OCI-LY7 (cell line): ENCODE data around the gene LRBA. TPM values are rescaled to one million over a fixed set of nuclear protein-coding genes. Genes with fewer than 3 reads are reported as not detected.

ENCODE experiments used
- BruUV-seq: library from RNA; stranded (reverse); fragments of 400-500 nt; replicated peaks from 2 replicates; lab custom pipeline; 2021; lab: Mats Ljungman, UMichigan
- CTCF ChIA-PET: fragments of 300-600 bp; sonication (Branson Sonifier 250); formaldehyde crosslinking; loops from one replicate; lab custom pipeline; 2022; ENCODE audit warnings: antibody characterized with exemption; ENCODE audit not compliant: unreplicated experiment; lab: Charles Lee
- POLR2A ChIA-PET: fragments of 300-600 bp; sonication (Branson Sonifier 250); formaldehyde crosslinking; loops from one replicate; lab custom pipeline; 2022; ENCODE audit warnings: antibody characterized with exemption; lab: Charles Lee
- DNase-seq: peaks from one replicate; pipeline ENCODE4 v3.0.0-alpha.2; 2015; ENCODE audit warnings: low spot score
- H2AFZ ChIP-seq: fragments of 200-600 bp; sonication (generic), shearing (Covaris generic); 2 replicates; pipeline ENCODE4 v1.6.1; 2014; ENCODE audit warnings: mild to moderate bottlenecking, antibody characterized with exemption, low read length, moderate library complexity
- H3K27ac ChIP-seq: fragments of 200-600 bp; sonication (generic); 2 replicates; pipeline ENCODE4 v1.5.1; 2014; ENCODE audit warnings: mixed run types, low read depth, mild to moderate bottlenecking, moderate library complexity, low read length, inconsistent platforms; ENCODE audit not compliant: poor library complexity, severe bottlenecking
- H3K36me3 ChIP-seq: fragments of 200-600 bp; sonication (generic); 2 replicates; pipeline ENCODE4 v1.6.1; 2014; ENCODE audit warnings: mild to moderate bottlenecking, antibody characterized with exemption, low read length, moderate library complexity, mixed read lengths; ENCODE audit not compliant: insufficient read depth
- H3K4me1 ChIP-seq: fragments of 200-600 bp; sonication (generic); 2 replicates; pipeline ENCODE4 v1.5.1; 2014; ENCODE audit warnings: mild to moderate bottlenecking, low read length; ENCODE audit not compliant: insufficient read depth, poor library complexity, severe bottlenecking
- H3K4me2 ChIP-seq: fragments of 200-600 bp; sonication (generic); 2 replicates; pipeline ENCODE4 v1.6.1; 2014; ENCODE audit warnings: mild to moderate bottlenecking, low read length
- H3K4me3 ChIP-seq: fragments of 200-600 bp; sonication (generic); 2 replicates; pipeline ENCODE4 v1.5.1; 2014; ENCODE audit warnings: mild to moderate bottlenecking, low read depth, low read length; ENCODE audit not compliant: poor library complexity, severe bottlenecking
- H3K79me2 ChIP-seq: fragments of 200-600 bp; sonication (generic); 2 replicates; pipeline ENCODE4 v1.6.1; 2016; ENCODE audit warnings: low read depth, mild to moderate bottlenecking, low read length, moderate library complexity, mixed read lengths; ENCODE audit not compliant: insufficient read depth
- H3K9me2 ChIP-seq: fragments of 200-600 bp; sonication (generic); 2 replicates; pipeline ENCODE4 v1.6.1; 2016; ENCODE audit warnings: mild to moderate bottlenecking, low read length, mixed read lengths; ENCODE audit not compliant: insufficient read depth
- H3K9me3 ChIP-seq: fragments of 200-600 bp; sonication (generic); 2 replicates; pipeline ENCODE4 v1.6.1; 2014; ENCODE audit warnings: mild to moderate bottlenecking, mixed run types, low read length, mixed read lengths
- H4K20me1 ChIP-seq: fragments of 200-600 bp; sonication (generic); 2 replicates; pipeline ENCODE4 v1.6.1; 2014; ENCODE audit warnings: mild to moderate bottlenecking, antibody characterized with exemption, low read length, moderate library complexity, mixed read lengths; ENCODE audit not compliant: insufficient read depth
- EZH2phosphoT487 ChIP-seq: fragments of 200-600 bp; sonication (generic); IDR thresholded peaks from 2 replicates; pipeline ENCODE4 v1.6.1; 2018; ENCODE audit warnings: low read depth, borderline replicate concordance, mild to moderate bottlenecking, mixed run types, antibody characterized with exemption, low read length, moderate library complexity, mixed read lengths
- intact Hi-C: fragments of 100-400 bp; cut with micrococcal nuclease; formaldehyde crosslinking; loops from one replicate; pipeline ENCODE4 v1.10.0; 2022; ENCODE audit not compliant: unreplicated experiment
- total RNA-seq, 2 experiments: library from RNA; depleted of rRNA in 1 of 2; stranded (reverse); fragments of >200 nt in 1 of 2; shearing (Covaris generic) in 1 of 2; gene quantifications; 2 replicates each; pipeline ENCODE4 v1.2.3, GENCODE V29; 2014 to 2022
- TF ChIP-seq, protein P1 (sequence below): fragments of 200-600 bp; sonication (generic); conservative IDR thresholded peaks from 2 replicates; pipeline ENCODE4 v1.5.1; 2014; ENCODE audit warnings: mild to moderate bottlenecking, antibody characterized with exemption, low read length, moderate library complexity, mixed read lengths

LRBA gene
- total RNA-seq, 2 experiments from 2014 or later: 60.4 to 66.7 TPM

GRCh38 chr4:150315691-150316090, 699.4 kb downstream of the LRBA start:
- CTCF ChIA-PET: no interaction called here
- intact Hi-C loops: no loop called here

DNA sequence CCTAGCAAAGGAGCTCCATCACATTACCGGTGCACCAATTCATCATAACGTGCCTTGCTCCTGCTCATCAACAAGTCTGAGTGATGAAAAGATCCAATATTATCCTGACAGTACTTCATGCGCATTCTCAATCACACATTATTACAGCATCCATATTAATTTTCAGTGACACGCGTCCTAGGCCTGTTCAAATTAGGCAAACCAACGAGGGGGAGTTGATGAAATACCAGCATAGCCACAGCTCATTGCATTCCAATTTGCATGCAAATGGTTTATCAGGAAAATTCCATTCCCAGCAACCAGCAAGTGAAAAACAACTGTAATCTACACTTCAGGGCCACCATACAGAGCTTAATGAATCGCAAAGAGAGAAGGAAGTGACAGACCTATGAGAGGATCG, 699.9 kb downstream of the LRBA start:
- Histone ChIP-seq H4K20me1 (no peaks in the 10 kb centered on the region), H3K36me3 (no peaks in the 10 kb centered on the region), H3K79me2 (no peaks in the 10 kb centered on the region), H2AFZ (no peak overlapping the region), H3K27ac (no peak overlapping the region), H3K4me2 (no peak overlapping the region), H3K9me3 (no peaks in the 10 kb centered on the region), H3K4me3 (no peak overlapping the region), H3K4me1 (no peaks in the 10 kb centered on the region), H3K9me2 (no peaks in the 10 kb centered on the region)
- BruUV-seq: no TSS peak
- DNase-seq: no peak
- CTCF ChIA-PET: no interaction called here
- intact Hi-C loops: no loop called here
- POLR2A ChIA-PET: interaction anchor here (0.9 kb wide), 1 partner anchor 354 kb away, joined by 3 read pairs; no protein-coding TSS in a partner anchor
- TF ChIP-seq EZH2phosphoT487: no peak
- TF ChIP-seq, protein P1, sequence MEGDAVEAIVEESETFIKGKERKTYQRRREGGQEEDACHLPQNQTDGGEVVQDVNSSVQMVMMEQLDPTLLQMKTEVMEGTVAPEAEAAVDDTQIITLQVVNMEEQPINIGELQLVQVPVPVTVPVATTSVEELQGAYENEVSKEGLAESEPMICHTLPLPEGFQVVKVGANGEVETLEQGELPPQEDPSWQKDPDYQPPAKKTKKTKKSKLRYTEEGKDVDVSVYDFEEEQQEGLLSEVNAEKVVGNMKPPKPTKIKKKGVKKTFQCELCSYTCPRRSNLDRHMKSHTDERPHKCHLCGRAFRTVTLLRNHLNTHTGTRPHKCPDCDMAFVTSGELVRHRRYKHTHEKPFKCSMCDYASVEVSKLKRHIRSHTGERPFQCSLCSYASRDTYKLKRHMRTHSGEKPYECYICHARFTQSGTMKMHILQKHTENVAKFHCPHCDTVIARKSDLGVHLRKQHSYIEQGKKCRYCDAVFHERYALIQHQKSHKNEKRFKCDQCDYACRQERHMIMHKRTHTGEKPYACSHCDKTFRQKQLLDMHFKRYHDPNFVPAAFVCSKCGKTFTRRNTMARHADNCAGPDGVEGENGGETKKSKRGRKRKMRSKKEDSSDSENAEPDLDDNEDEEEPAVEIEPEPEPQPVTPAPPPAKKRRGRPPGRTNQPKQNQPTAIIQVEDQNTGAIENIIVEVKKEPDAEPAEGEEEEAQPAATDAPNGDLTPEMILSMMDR: no peak

More at GRCh38 chr4:150315691-150316090, 699.4 kb downstream of the LRBA start:
- H3K9me2 ChIP-seq: no peaks in the 10 kb centered on the region
- no peak overlapping the region for H2AFZ ChIP-seq
- no peak for DNase-seq
- POLR2A ChIA-PET: interaction anchor here (0.6 to 0.9 kb wide), 2 partner anchors 23 to 353 kb away, joined by 3 read pairs; no protein-coding TSS in a partner anchor
- no TSS peak for BruUV-seq
- H3K4me2 ChIP-seq: no peak overlapping the region
- no peak overlapping the region for H3K4me3 ChIP-seq
- no peaks in the 10 kb centered on the region for H3K36me3 ChIP-seq
- H3K79me2 ChIP-seq: no peaks in the 10 kb centered on the region
- H3K9me3 ChIP-seq: no peaks in the 10 kb centered on the region
- TF ChIP-seq EZH2phosphoT487: no peak
- no peak overlapping the region for H3K27ac ChIP-seq
- H3K4me1 ChIP-seq: no peaks in the 10 kb centered on the region
- no peaks in the 10 kb centered on the region for H4K20me1 ChIP-seq

- POLR2A ChIA-PET: interaction anchor here (0.9 kb wide), 1 partner anchor 9 kb away, joined by 4 read pairs; no protein-coding TSS in a partner anchor
- H3K9me3 ChIP-seq: no peaks in the 10 kb centered on the region
- H3K79me2 ChIP-seq: no peaks in the 10 kb centered on the region
- no peaks in the 10 kb centered on the region for H3K4me1 ChIP-seq
- H3K9me2 ChIP-seq: no peaks in the 10 kb centered on the region
- TF ChIP-seq, protein P1: no peak
- TF ChIP-seq EZH2phosphoT487: no peak
- H3K27ac ChIP-seq: no peak overlapping the region
- no peaks in the 10 kb centered on the region for H3K36me3 ChIP-seq
- no peak overlapping the region for H3K4me2 ChIP-seq
- H4K20me1 ChIP-seq: no peaks in the 10 kb centered on the region
- BruUV-seq: no TSS peak
- DNase-seq: no peak
- no peak overlapping the region for H3K4me3 ChIP-seq
- no peak overlapping the region for H2AFZ ChIP-seq
- CTCF ChIA-PET: no interaction called here
- intact Hi-C loops: no loop called here
Observed at GRCh38 chr4:150314031-150314430, 701.1 kb downstream of the LRBA start.
